ENCODE data around the gene F12. TPM values are rescaled to one million over a fixed set of nuclear protein-coding genes. Genes with fewer than 3 reads are reported as not detected.

Gene F12
- polyA plus RNA-seq, 1 of the 3 experiments (the other 2 are of a cell fraction) = 4.3 TPM

- peak; percentile 92 for DNase-seq
- peaks cover 66% of the 10 kb centered on the region for H4K20me1 ChIP-seq (ENCODE audit: insufficient read depth)
- CTCF ChIA-PET = interaction anchor here (0.5 to 15.5 kb wide), 30 partner anchors 8 to 359 kb away, joined by 3 to 375 read pairs (median 4); partner anchors contain the start of genes DBN1, F12, GRK6 and PDLIM7
- peaks cover 14 to 44% of the 10 kb centered on the region in 2 experiments for H3K36me3 ChIP-seq (replicated peaks in 1 of 2; ENCODE audit: control insufficient read depth in 1 of 2, insufficient read depth in 2 of 2, low read length in 1 of 2)
- H3K4me1 ChIP-seq (ENCODE audit: control insufficient read depth in 1 of 2, insufficient read depth in 2 of 2, low read depth in 1 of 2, low read length in 1 of 2) = peaks cover 12 to 74% of the 10 kb centered on the region in 2 experiments
- H3K9me3 ChIP-seq = no peaks in the 10 kb centered on the region
- H3K27me3 ChIP-seq (ENCODE audit: insufficient read depth) = no peaks in the 10 kb centered on the region
- 63% methylated on average over 23 of the region's 24 CpGs for WGBS (ENCODE audit: low lambda C conversion rate)
- H3K4me3 ChIP-seq (ENCODE audit: low read depth in 2 of 2, low read length in 1 of 2) = no peak overlapping the region; a peak in 1 of 4 replicates
- peak overlapping the region; percentile 61 to 77; a peak in 3 of 4 replicates for H3K27ac ChIP-seq (ENCODE audit: low read depth in 2 of 2, low read length in 1 of 2)
- H2AFZ ChIP-seq (ENCODE audit: low read depth) = no peak overlapping the region
- H3K9me2 ChIP-seq = no peaks in the 10 kb centered on the region
- no peak overlapping the region for H3K9ac ChIP-seq
- H3K79me2 ChIP-seq (ENCODE audit: insufficient read depth) = no peaks in the 10 kb centered on the region
- peak overlapping the region; percentile 57; the same call in 1 of the 2 replicates for H3K4me2 ChIP-seq
- H3F3A ChIP-seq (replicated peaks; ENCODE audit: insufficient read depth) = peaks cover 39% of the 10 kb centered on the region
- POLR2A ChIA-PET = interaction anchor here (0.6 to 4.9 kb wide), 9 partner anchors 15 to 54 kb away, joined by 3 to 72 read pairs (median 4); partner anchors contain the start of gene PDLIM7
- no peak for TF ChIP-seq GATA2 (CRISPR knock-in tag; IDR thresholded peaks at IDR 0.05)
- no peak for TF ChIP-seq GABPA (IDR thresholded peaks at IDR 0.05; ENCODE audit: low read depth)
- TF ChIP-seq RCOR1 (IDR thresholded peaks at IDR 0.05; ENCODE audit: low read length) = peak; percentile 49
- peak; percentile 98 for TF ChIP-seq RFX5 (IDR thresholded peaks at IDR 0.05; ENCODE audit: low read length)
- TF ChIP-seq MXI1 (IDR thresholded peaks at IDR 0.05; ENCODE audit: low read depth, low read length) = peak; percentile 90
- TF ChIP-seq SIN3A (IDR thresholded peaks at IDR 0.05; ENCODE audit: borderline replicate concordance, low read depth, low read length) = no peak
- TF ChIP-seq PBX3 (IDR thresholded peaks at IDR 0.05) = peak; percentile 88
- no peak for TF ChIP-seq USF1 (IDR thresholded peaks at IDR 0.05; ENCODE audit: borderline replicate concordance, low read depth)
- 0 out of 2 replicates have a peak, but pooled peaks have one; percentile 30 for TF ChIP-seq POLR2AphosphoS5 (IDR thresholded peaks at IDR 0.05; ENCODE audit: low read depth, low read length)
- TF ChIP-seq MAX (IDR thresholded peaks at IDR 0.05; ENCODE audit: low read depth) = no peak
- no peak for TF ChIP-seq EZH2phosphoT487 (IDR thresholded peaks at IDR 0.05; ENCODE audit: borderline replicate concordance, low read depth)
- TF ChIP-seq NFIC (IDR thresholded peaks at IDR 0.05; ENCODE audit: borderline replicate concordance) = no peak
- peak; percentile 50 for TF ChIP-seq CTCF (IDR thresholded peaks at IDR 0.05)
- no peak for TF ChIP-seq JUND (IDR thresholded peaks at IDR 0.05)
- TF ChIP-seq EP300 (IDR thresholded peaks at IDR 0.05; ENCODE audit: borderline replicate concordance in 1 of 2, low read depth in 1 of 2, low read length in 1 of 2) = no peak
- no peak for TF ChIP-seq TAF1 (IDR thresholded peaks at IDR 0.05; ENCODE audit: borderline replicate concordance, low read depth, low read length)
- no peak for TF ChIP-seq FOXM1 (IDR thresholded peaks at IDR 0.05; ENCODE audit: low read depth)
- no peak for TF ChIP-seq MEF2A (IDR thresholded peaks at IDR 0.05; ENCODE audit: borderline replicate concordance, low read depth)
- no peak for TF ChIP-seq TCF12 (IDR thresholded peaks at IDR 0.05)
- TF ChIP-seq USF2 (IDR thresholded peaks at IDR 0.05; ENCODE audit: borderline replicate concordance, low read depth, low read length) = no peak
- TF ChIP-seq SMC3 (IDR thresholded peaks at IDR 0.05; ENCODE audit: low read depth, low read length) = no peak
- no peak for TF ChIP-seq NRF1 (IDR thresholded peaks at IDR 0.05; ENCODE audit: low read depth, low read length)
- TF ChIP-seq YY1 (IDR thresholded peaks at IDR 0.05; ENCODE audit: low read depth) = no peak
- TF ChIP-seq REST (IDR thresholded peaks at IDR 0.05; ENCODE audit: low read depth, low read length) = no peak
- no peak for TF ChIP-seq RXRA (IDR thresholded peaks at IDR 0.05; ENCODE audit: borderline replicate concordance, low read depth)
These were observed 47.9 kb upstream of the F12 start for GRCh38 chr5:177456976-177457851.
